RPMI7951 (cell line): ENCODE results near the gene C9orf78. TPM values are rescaled to one million over a fixed set of nuclear protein-coding genes. Genes with fewer than 3 reads are reported as not detected.

Experiments
- DNase-seq: peaks from one replicate; pipeline ENCODE4 v3.0.0-alpha.2; 2012; ENCODE audit warnings: low read depth
- total RNA-seq: library from RNA; depleted of rRNA; stranded (reverse); fragments of >200 nt; shearing (Covaris generic); gene quantifications from 2 replicates; pipeline ENCODE4 v1.2.3, GENCODE V29; 2014

C9orf78 gene
- total RNA-seq, 1 experiment from 2014 or later, result 44.1 TPM

DNA sequence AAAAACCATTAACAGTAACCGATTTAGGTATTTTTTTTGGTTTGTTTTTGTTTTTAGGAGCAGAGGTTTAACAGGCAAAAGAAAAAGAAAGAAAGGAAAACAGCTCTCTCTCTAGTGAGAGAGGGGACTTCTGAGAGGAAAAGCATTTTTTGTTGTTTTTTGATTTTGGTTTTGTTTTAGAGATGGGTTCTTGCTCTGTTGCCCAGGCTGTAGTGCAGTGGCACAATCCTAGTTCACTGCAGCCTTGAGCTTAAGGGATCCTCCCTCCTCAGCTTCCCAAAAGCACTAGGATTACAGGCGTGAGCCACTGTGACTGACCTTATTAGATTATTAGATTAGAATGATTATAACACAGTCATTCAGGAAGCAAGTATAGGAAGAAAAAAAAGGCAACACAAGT, 10.3 kb upstream of the C9orf78 start:
- DNase-seq, result no peak

DNA sequence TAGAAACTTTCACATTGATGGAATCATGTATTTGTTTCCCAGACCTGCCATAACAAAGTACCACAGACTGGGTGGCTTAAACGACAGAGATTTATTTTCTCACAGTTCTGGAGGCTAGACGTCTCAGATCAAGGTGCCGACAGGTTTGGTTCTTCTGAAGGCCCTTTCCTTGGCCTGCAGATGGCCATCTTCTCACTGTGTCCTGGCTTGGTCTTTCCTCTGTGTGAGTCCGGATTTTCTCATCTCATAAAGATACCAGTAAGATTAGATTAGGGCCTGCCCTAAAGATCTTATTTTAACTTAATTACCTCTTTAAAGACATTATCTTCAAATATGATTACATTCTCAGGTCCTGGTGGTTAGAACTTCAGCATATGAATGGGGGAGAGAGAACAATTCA, 6.0 kb upstream of the C9orf78 start:
- DNase-seq, result no peak

- no peak for DNase-seq
Measured at GRCh38 chr9:129840034-129840433, 5.0 kb upstream of the C9orf78 start.

GRCh38 chr9:129839324-129840023, 4.4 kb upstream of the C9orf78 start:
- no peak for DNase-seq

DNA sequence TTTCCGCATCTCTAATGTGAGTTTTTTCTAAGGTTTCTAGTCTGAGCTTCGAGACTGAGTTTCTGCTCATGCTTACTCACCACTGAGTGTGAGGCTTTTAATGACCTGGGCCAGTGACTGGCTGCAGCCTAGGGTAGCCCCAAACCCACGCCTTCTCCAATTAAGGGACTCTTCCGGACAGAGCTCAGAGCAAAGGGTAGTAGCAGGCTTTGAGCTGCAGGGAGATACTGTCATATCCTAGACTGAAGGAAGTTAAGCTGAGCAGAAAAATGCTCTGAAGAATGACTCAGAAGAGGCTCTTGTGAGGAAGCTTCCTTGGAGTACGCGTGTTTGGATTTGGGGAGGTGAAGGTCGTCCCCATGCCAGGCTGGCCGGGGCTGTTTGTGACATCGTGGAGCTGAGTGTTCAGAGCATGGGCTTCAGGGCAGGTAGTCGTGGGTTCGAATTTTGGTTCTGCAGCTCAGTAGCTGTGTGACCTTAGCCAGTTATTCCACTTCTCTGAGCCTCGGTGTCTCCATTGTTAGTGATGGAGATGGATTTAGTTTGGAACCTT, 3.7 kb upstream of the C9orf78 start:
- DNase-seq, result peak; percentile 93

DNA sequence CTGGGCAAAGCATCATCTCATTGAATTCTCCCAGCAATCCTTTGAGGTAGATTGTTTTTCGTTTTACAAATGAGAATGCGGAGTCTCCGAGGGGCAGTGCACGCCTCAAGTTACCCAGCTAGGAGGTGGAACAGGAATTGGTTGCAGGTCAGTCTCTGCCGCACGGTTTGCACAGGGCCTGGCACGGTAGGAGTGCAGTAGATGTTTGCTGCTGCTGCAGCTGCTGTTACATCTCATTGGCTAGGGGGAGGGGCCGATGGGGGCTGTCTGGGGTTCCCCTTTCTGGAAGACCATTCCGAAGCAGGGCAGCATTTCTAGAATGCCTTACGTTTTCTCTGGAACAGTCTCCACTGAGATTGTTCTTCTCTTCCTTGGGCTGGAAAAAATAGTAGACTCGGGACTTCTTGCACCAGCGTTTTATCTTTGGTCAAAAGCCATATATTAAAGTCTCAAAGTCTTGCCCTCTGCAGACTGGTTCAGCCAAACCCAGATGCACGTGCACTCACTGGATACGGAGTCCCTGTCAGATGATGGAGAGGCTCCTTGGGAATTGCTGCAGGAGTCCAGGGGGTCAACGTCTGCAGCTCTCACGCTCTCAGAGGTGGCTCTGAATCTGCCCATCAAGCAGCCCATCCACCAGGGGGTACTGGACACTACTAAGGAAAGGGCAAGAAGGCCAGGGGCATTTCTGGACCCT, 1.4 kb upstream of the C9orf78 start:
- DNase-seq, result no peak

- no peak for DNase-seq
Measured at GRCh38 chr9:129835860-129836223, 767 bp upstream of the C9orf78 start.

DNA sequence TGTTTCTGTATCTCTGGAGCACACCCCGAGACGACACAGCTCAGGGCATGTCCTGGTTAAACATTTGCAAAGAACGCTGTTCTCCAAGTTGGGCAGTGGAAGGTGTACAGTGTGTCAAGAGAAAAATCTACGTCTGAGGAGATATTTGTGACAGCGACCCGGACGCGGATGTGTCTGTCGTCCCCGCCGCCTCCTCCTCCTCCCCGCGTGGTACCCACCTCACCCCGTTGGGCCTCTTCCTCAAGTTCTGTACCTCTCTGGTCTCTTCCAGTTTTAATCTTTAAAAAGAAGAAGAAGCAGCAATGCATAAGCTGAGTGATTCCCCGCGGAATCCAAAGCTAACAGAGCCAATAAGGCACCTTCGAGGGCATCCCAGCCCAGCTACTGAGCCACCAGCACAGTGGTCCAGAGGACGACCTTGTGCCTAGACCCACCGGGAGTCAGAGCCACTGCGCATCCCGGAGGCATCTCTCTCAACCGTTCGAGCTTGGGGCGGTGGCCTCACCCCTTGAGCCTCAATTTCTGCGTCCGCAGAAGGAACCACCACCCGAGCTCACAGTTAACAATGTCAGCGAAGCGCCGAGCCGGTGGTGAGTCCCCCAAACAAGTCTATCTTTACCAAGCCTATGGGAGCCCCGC, 467 bp downstream of the C9orf78 start:
- DNase-seq, result peak; percentile 4

- no peak for DNase-seq
Measured at GRCh38 chr9:129832982-129833381, 2.1 kb downstream of the C9orf78 start.

- DNase-seq, result no peak
Measured at GRCh38 chr9:129828969-129829368, 6.1 kb downstream of the C9orf78 start.

GRCh38 chr9:129828051-129828450, 7.0 kb downstream of the C9orf78 start:
- DNase-seq, result no peak

GRCh38 chr9:129826759-129827158, 8.3 kb downstream of the C9orf78 start:
- no peak for DNase-seq

DNA sequence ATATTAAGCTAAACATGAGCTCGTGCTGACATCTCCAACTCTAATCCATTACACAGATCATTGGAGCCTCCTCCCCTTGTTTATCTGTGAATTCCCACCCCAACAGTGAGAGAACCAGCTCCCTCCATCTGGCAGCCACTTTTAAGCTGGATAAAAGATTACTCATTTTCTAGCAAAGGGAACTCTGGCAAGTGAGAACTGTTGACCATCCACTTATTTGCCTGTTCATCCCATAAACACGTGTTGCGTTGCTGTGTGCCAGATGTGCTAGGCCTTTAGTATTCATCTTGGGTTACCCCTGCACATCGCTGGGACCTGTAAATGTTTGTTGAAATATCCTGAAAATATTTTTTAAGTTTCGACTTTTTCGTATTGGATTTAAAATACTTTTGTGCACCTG, 8.7 kb downstream of the C9orf78 start:
- no peak for DNase-seq

GRCh38 chr9:129823935-129824601, 11.0 kb downstream of the C9orf78 start, which contains the start of gene TOR1A:
TOR1A (minus strand) TSS chr9:129824136; CDS start chr9:129824085, 51 bp downstream.
- peak; percentile 91 for DNase-seq

GRCh38 chr9:129823542-129823934, 11.5 kb downstream of the C9orf78 start:
- no peak for DNase-seq

- peak; percentile 39 for DNase-seq
Measured at GRCh38 chr9:129822898-129823541, 12.1 kb downstream of the C9orf78 start.

DNA sequence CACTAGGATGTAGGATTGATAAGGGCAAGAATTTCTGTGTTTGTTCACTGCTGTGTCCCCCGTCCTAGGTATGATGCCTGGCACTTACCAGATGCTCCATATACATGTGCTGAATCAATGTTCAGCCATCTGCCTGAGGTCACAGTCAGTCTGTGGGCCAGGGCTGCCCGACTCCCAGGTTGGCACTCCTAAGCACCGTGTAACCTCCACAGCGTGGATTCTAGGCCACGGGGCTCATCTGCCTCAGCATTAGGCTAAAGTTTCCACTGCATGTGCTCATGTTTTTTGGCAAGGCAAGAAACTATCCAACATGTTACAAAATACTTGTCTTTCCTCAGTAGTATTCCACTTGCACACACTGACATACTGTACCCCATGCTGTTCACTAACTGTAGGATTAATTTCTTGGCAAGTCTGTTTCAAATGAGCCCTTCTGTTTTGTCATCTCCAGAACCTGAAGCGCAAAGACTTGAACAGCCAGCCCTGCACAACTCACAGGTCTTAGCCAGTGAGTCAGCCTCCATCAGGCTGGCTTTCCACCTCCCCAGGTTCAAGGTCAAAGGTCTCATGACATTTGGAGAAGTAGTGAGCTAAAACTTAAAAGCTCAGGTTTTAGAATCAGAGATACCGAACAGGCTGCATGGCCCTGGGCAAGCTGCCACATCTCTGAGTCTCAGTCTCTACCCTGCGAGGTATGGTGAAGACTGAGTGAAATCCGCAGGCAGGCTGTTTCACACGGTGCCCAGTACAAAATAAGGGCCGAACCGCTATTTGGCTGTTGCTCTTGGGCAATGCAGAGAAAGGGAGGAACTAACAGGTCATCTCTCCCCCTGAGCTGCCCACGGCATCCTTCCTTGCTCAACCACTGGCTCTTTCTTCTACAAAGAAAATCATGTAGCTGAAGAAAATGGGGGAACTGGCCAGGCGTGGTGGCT, 18.3 kb downstream of the C9orf78 start:
- DNase-seq, result no peak

DNA sequence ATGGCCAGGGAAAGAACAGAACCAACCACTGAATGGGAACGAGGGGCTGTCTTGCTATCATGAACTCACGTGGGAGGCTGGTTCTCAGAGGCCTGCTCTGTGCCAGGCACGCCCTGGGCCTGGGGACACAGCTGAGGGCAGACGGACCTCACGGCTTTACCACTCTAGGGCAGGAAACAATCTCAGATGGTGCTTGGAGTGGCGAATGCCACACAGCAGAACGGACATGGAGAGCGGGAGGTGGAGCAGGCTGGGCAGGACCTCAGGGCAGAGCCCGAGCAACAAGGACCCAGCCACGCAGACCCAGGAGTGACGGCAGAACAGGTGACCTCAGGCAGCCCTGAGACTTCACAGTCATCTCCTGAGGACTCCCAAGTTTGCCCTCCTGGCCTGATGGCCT, 19.8 kb downstream of the C9orf78 start:
- DNase-seq, result no peak

DNA sequence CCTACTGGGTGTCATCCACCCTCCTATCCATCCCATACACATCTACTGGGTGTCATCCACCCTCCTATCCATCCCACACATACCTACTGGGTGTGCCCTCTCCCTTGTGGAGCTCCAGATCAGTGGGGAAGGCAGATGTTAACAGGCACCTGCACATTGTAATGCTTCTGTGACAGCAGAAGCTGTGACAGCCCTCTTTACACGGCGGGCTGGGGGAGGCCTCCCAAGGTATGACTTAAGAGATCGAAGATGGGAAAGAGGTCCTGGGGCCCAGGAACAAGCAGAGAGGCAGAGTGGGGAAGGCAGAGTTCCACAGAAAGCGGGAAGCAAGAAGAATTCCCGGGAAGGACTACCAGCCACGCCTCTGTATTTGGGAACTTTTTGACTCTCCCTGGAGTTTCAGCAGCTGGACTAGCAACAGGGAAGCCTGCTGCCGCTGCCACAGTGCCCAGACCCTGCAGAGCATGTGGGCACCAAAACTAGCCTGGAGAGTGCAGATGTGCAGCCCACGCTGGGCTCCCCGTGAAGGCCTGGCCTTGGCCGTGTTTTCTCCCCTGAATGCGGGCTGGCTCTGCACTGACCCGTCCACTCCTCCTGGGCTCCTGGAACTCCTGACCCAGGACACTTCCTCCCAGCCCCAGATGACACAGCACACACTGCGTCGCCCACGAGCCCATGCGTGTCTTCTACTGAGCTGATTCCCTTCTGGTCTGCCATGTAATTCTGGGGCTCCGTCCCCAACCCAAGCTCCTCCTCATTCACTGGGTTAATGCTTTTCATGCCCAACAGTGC, 20.4 kb downstream of the C9orf78 start:
- DNase-seq, result no peak

- no peak for DNase-seq
Measured at GRCh38 chr9:129813661-129814060, 21.4 kb downstream of the C9orf78 start.
